Activated T-cell treated with anti-CD3 and anti-CD28 coated beads for 24 hours (primary cell): ENCODE data around the gene GPR78.
"Not testable (repeated sequence)": the region's sequence is repeated elsewhere in the genome, so short reads cannot be mapped to it uniquely, and the experiment has no call there.

Experiments used
- DNase-seq: peaks from one replicate; pipeline ENCODE4 v3.0.0-alpha.2; 2020; ENCODE audit warnings: low read depth

Gene GPR78

DNA sequence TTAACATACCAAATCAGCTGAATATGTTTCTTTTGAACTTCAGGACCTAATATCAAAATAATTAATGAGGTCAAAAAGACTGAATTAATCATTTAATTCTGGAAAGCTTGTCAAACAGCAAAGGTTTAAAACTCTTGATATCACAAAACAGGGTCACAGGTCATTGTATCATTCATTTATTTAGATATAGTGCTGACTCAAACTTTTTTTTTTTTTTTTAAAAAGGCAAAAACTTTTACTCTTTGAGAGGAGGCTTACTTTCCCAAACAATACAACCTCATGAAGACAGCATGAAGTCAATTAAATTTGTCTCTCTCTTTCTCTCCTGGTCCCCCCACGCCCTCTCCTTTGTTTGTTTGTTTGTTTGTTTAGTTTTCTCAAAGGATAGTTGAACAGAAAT lies 15.6 kb upstream of the GPR78 start:
- no peak for DNase-seq

DNA sequence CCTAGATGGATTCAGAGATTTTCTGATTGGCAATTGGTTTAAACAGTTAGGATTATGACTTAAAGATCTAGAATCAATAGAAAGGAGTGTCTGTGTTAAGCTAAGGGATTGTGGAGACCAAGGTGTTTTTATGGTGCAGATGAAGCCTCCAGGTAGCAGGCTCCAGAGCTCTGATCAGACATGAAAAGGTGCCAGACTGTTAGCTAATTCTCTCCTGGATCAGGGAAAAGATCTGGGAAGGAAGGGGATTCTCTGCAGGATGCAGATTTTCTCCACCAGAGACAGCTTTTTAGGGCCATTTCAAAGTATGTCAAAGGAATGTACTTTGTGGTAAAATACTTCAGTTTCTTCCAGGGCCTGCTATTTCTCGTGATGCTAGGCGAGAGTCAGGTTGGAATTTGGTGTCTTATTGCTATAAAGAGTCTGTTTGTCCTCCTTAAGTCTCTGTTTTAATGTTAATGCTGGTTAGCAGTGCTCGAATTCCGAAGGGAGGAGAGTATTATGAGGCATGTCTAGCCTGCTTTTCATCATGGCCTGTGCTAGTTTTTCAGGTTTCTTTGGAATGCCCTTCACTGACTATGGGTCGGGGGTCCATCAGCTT lies 12.0 kb upstream of the GPR78 start:
- DNase-seq: no peak

DNA sequence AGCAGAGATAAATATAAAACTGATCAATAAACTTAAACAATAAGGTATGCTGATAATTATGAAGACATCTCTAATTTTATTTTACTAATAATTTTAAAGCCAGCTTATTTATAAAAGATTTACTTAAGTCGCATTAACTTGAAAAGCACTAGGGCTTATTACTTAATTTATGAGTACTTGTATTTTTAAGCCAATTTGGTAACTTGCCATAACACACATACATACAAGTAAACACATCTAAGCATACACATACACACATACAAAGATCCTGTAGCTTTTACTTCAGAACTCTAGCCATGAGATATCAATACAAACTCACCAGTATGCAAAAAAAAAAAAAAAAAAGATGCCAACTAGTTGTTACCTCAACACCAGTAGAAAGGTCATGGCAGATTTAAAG lies 10.0 kb upstream of the GPR78 start:
- DNase-seq: no peak

DNA sequence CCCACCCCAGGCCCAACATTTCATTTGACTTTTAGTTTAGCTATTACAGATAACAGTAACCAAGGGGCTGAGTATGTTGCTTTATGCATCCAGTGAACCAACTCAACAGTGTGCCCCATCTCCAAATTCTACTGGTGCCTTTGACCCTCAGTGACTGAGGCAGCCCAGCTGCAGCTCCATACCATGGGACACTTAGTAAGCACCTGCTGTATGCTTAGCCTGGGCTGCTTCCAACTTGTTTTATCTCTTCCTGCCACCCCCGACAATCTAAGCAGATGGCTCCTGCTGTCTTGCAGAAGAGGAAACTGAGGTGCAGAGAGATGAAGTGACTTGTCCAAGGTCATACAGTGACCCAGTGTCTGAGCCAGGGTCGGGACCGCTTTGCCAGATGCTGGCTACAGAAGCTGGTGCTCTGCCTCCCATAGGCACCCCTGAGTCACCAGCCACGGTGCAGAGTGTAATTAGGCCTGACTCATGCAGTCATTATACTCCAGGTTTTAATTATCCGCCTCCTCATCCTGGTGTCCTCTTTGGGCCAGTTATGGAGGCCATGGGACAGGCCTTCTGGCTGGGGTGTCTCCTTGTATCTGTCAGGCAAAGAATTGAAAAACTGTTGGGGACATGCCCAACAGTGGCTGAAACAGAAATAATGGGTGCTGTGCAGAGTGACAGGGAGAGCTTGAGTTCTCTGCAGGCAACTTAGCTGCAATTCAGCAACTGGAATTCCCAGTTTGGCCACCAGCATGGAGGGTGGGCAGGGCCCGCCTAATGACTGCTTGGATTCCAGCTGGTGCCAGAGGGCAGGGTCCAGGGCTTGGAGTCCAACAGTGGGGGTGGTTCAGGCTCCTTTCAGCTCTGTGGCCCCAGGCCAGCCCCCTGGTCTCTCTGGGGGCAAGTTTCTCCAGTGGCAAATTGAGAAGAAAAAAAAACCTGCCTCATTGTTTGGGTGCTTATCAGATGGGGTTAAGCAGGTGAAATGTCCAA lies 8.2 kb upstream of the GPR78 start:
- DNase-seq: no peak

DNA sequence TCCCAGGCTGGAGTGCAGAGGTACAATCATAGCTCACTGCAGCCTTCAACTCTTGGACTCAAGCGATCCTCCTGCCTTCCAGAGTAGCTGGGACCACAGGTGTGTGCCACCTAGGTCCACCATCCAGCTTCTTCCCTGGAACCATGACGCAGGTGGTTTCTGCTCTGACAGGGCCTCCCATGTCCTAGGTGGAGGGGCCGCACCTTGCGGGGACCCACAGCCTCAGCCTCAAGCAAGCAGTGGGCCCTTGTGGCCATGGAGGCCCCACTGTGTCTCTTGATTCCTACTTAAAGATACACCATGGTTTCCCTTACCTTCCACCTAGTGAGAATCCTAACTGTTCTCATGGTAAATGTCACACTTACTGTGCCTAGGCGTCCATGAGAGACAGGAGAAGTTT lies 6.9 kb upstream of the GPR78 start:
- DNase-seq: no peak

DNA sequence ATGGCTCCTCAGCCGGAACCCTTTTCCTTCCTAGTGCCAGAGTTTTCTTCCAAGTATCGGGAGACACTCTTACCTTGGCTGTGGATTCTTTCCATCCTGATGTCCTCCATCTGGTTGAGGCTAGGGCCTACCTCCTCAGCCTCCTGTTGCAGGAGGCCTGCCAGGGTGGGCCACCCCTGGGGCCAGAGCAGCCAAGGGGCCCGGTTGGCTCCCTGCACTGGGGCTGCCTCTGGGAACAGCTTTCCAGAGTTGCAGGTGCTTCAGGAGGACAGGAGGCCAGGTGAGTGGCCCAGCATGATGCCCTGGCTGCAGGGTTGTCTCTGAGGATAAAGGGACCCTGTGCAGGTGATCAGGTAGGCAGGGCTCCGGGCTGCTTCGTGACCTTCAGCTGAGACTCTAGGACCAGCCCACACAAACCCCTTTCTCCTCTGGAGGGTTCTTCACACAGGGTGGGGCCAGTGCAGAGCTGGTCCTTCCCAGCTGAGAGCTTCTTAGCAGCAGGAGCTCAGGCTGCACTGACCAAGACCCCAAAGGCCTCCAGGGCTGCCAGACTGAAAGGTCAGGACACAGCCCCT lies 5.3 kb upstream of the GPR78 start:
- DNase-seq: no peak

DNA sequence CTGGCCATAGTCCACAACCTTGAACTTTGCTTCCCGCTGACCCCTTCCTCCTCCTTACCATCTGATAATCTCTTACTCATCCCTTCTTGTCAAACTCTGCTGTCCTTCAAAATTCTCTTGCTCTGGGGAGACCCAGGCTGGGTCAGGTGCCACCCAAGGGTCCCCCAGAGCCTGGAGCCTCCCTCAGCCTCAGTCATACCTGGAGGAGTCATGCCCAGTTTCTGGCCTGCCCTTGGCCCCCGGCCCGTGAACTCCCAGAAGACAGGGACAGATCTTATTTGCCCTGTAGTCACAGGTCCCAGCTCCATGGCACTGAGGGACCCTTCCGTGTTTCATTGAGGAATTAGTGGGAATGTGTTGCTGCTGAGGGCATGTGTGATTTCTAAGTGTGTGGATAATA lies 4.7 kb upstream of the GPR78 start:
- no peak for DNase-seq

DNA sequence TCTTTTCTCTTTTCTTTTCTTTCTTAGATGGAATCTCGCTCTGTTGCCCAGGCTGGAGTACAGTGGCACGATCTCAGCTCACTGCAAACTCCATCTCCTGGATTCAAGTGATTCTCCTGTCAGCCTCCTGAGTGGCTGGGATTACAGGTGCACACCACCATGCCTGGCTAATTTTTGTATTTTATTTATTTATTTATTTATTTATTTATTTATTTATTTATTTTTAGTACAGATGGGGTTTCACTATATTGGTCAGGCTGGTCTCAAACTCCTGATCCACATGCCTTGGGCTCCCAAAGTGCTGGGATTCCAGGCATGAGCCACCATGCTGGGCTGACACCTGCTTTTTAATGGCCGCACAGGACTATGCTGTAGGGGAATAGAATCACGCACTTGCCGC lies 3.6 kb upstream of the GPR78 start:
- not testable (repeated sequence) for DNase-seq

DNA sequence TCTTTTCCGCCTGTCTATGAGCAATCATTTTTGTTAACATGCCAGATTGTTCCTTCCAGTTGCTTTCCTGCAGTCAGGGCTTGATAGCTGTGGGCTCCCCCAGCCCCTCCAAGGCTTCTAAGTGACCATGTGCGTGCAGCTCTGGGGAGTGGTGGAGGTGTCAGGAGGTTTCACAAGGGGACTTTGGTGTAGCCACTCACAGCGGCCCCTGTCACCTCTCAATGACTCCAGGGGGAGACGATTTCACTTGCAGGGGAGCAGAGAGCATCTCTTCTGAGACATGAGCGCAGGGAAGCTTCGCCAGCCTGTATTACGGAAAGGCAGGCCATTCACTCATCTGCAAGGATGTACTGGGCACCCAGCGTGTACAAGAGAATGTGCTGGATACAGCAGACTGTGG lies 3.1 kb upstream of the GPR78 start:
- no peak for DNase-seq

DNA sequence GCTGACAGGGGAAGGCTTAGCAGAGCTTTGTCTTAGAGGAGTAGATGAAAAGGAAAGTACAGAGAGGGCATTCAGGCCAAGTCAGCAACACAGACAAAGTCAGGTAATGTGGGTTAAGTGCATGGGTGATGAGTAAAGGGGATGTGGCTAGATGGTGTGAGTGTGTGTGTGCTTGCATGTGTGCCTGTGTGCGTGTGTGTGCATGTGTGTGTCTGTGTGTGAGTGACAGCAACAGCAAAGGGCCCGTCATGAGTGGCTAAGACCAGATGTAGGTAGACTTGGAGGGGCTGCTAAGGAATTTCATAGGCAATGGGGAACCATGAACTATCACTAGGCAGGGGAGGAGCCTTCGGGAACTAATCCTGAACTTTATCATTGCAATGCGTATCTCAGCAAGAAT lies 2.2 kb upstream of the GPR78 start:
- no peak for DNase-seq

DNA sequence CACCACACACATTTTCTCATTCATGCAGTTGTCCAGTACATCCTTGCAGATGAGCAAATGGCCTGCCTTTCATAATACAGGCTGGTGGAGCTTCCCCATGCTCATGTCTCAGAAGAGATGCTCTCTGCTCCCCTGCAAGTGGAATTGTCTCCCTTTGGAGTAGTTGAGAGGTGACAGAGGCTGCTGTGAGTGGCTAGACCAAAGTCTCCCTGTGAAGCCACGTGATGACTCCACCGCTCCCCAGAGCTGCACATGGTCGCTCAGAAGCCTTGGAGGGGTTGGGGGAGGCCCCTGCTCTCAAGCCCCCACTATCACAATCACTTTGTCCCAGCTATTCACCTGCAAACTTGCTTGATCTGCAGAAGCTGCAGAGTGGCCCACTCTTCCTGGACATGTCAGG lies 1.5 kb upstream of the GPR78 start:
- DNase-seq: no peak

DNA sequence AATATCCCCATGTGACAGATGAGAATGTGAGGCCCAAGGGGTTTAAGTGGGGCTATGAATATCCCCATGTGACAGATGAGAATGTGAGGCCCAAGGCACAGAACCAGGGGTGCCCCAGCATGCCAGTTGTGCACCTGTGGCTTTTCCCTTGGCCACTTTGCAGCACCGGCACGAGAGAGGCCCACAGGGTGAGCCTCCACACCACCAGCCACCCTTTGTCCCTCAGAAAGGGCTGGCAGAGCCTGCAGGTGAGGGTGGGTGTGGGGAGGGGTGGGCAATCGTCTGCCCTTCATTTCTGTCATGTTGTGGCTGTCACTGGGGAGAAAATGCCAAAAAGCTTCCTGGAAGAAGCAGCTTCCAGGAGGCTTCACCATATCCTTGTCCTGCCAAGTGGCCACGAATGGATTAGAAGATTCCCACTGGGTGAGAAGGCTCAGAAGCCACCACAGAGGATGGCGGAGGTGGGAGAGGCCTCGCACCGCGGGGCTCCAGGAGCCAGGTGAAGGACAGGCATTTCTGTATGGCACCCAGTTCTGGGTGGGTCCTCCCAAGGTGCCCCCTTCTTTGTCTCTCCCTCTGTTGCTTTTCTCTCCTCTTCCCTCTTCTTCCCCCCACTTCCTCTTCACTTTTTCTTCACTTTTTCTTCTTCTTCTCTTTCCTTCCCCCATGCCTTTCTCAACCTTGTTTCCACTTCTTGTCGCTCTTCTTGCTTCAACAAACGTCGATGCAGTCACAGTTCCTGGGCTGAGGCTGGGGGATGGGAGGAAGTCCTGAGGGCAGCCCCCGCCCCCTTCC lies 469 bp upstream of the GPR78 start:
- no peak for DNase-seq

DNA sequence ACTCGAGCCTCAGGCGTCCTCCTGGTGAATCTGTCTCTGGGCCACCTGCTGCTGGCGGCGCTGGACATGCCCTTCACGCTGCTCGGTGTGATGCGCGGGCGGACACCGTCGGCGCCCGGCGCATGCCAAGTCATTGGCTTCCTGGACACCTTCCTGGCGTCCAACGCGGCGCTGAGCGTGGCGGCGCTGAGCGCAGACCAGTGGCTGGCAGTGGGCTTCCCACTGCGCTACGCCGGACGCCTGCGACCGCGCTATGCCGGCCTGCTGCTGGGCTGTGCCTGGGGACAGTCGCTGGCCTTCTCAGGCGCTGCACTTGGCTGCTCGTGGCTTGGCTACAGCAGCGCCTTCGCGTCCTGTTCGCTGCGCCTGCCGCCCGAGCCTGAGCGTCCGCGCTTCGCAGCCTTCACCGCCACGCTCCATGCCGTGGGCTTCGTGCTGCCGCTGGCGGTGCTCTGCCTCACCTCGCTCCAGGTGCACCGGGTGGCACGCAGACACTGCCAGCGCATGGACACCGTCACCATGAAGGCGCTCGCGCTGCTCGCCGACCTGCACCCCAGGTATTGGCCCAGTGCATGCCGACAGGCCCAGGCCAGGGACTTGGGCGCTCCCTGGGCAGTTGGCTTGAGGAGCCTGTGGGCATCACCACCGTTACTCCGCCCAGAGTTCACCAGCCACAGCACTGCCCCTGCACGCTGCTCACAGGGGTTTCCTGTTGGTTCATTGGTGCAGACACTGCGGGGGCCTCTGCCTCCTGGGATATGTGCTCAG lies 1.1 kb downstream of the GPR78 start:
- DNase-seq: no peak

DNA sequence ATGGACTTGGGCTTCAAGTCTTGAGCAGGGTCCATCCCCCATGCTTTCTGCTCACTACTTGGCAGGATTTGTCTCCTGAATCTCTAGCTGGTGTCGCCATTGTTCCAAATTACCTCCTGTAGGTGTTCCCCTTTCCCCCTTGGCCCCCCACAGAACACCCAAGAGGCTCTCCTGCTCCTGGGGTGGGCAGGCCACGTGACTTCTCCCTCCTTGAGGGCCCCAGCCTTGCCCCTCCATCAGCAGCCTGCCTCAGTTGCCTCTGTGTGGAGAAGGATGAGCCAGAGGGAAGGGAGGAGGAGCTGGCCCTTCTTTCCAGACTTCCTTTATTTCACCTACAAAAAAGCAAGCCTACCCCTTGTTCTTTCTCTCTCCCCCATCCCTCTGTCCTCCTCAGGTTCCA lies 1.8 kb downstream of the GPR78 start:
- DNase-seq: no peak

DNA sequence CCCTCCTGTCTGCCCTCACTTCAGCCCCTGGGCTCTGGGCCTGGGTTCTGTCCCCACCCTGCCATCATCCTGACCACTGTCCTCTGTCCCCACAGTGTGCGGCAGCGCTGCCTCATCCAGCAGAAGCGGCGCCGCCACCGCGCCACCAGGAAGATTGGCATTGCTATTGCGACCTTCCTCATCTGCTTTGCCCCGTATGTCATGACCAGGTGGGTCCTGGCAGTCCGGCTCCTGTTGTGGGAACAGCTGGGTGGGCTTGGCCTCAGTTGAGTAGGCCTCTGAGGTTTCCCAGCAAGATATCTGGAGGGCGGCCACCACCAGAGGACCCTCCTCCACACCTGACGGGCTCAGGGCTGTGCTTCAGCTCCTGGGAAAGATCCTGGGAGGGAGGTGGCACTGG lies 2.2 kb downstream of the GPR78 start:
- no peak for DNase-seq

DNA sequence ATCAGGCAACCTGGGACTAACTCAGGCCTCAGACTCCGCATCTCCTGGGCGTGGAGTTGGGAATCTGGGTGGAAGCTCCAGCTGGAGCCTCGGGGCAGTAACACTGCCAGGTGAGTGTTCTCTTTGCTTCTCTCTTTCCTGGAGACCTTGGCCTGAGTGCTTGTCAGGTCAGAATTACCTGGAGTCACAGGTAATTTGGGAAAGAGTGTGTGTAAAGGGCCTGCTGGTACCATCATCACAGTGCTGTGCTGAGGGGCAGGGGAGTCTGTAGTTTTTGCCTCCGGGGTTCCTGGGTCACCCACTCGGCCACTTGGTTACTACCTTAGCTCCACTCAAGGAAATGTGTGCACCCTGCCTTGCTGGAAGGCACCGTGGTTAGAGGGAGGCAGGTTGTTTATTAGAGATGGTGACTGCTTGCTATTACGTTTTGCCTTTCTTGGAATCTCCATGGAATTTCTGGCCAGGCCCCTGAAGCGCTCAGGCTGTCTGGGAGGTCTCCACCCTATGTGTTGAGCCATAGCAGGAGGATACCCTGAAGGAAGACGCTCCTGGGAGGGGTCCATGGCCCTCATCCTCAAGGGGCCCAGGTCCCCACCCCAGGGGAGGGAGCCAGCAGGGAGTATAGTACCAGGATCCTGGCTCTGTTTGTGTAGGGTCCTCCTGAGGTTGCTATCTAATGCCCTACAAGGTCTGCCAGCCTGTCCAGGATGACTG lies 2.9 kb downstream of the GPR78 start:
- DNase-seq: no peak

DNA sequence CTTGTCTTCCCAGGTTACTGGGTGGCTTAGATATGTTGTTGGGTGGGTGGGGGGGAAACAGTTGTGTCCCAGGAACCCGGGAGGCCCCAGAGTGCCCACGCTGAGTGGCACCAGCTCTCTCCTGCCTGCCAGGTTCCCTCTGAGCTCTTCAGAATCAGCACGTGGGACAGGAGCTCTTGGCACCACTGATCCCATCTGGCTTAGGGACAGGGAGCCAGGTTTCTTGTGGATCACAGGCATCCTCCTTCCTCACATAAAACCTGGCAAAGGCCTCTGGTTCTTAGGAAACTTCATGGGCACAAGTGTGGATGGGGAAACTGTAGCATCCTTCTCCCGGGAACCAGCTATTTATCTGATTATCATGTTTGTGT lies 3.4 kb downstream of the GPR78 start:
- DNase-seq: no peak

DNA sequence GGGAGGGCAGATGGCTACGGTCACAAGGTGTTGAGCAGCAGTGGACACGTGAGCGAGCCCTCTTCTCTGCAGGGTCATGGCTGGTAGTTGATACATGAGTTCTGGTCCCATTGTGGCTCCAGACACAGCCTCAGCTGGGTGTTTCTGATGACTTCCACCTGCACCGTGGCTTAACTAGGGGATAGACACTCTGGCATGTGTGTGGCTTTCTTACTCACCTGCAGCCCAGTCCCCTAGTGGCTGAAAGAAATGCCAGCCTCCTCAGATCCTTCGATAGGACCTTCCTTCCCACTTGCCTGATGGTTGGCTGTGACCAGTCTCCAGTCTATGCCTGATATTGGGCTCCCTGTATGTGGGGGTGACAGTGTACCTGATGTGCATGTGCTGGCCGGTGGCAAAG lies 5.0 kb downstream of the GPR78 start:
- no peak for DNase-seq

DNA sequence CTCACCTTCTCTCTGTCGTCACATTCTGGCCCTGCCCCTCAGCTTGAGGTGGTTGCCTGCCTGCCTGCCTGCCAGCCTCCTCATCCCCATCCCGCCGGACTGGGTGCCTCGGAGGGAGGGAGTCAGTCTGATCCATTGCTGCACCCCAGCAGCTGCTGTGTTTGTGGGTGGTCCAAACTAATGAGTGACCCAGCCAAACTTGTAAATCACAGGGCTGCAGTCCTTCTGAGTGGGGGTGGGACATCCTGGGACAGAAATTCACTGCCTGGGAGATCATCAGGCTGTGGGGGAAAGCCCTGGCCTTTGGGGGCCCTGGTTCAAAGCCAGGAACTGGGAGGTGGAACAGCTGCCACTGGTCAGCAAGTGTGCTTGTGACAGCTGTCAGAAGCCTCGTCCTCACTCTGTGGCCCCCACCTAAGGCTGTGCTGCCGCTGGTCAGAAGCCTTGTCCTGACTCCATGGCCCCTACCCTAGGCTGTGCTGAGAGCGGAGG lies 5.6 kb downstream of the GPR78 start:
- no peak for DNase-seq

DNA sequence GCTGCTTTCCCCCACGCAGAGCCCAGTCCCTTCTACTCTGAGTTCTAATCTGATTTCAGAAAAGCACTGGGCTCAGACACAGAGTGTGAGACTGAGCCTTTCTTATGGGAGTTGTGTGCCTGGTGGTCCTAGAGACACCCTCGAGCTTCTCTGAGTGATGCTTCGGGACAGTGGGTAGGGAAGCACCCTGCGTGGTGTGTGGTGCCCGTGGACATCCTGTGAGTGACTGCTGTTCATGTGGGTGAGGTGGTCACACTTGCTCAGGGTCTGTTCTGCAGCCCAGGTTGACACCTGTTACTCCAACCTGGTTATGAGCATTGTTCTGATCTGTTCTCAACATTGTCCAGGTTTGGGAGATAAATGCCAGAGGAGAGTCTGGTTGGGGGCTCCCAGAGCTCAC lies 6.1 kb downstream of the GPR78 start:
- no peak for DNase-seq
